ENCODE data around the gene RARS2. TPM values are rescaled to one million over a fixed set of nuclear protein-coding genes. Genes with fewer than 3 reads are reported as not detected.

Gene RARS2
- polyA plus RNA-seq, 2 of the 4 experiments (the other 2 are of a cell fraction) = 14.6 to 23.7 TPM

- TF ChIP-seq ESRRA (IDR thresholded peaks at IDR 0.05; ENCODE audit: borderline replicate concordance, low read length) (no peak), CHD2 (IDR thresholded peaks at IDR 0.05; ENCODE audit: low read length, partially characterized antibody) (no peak)
Observed at GRCh38 chr6:87574237-87574804, 15.5 kb downstream of the RARS2 start (continued).

GRCh38 chr6:87573307-87574024 lies 16.3 kb downstream of the RARS2 start:
- POLR2A ChIA-PET = no interaction called here
- H3K4me2 ChIP-seq = peak overlapping the region; percentile 44; the same call in 2 of the 3 replicates
- no peak for FAIRE-seq
- no peak for DNase-seq (ENCODE audit: low read depth in 1 of 2, low spot score in 1 of 2)
- H3K9me3 ChIP-seq = no peaks in the 10 kb centered on the region
- H3K27ac ChIP-seq = peak overlapping the region in 1 of 2 experiments; percentile 30; a peak in 1 of 6 replicates
- ATAC-seq = no peak
- CTCF ChIA-PET = no interaction called here
- TF ChIP-seq ZNF302 (CRISPR knock-in tag; IDR thresholded peaks at IDR 0.05) (no peak), MAZ (IDR thresholded peaks at IDR 0.05; ENCODE audit: borderline replicate concordance, low read depth, low read length) (no peak), POLR2A (IDR thresholded peaks at IDR 0.05; ENCODE audit: low read length) (no peak), GATA3 (IDR thresholded peaks at IDR 0.05; ENCODE audit: borderline replicate concordance) (no peak), CEBPB (IDR thresholded peaks at IDR 0.05) (no peak), EHF (CRISPR knock-in tag; IDR thresholded peaks at IDR 0.05) (no peak), KDM1A (IDR thresholded peaks at IDR 0.05; ENCODE audit: low read depth) (no peak), RARB (CRISPR knock-in tag; IDR thresholded peaks at IDR 0.05) (no peak), ZFP36 (IDR thresholded peaks at IDR 0.05; ENCODE audit: borderline replicate concordance, partially characterized antibody) (no peak), EP300 (IDR thresholded peaks at IDR 0.05) (no peak)
- peaks cover 51% of the 10 kb centered on the region for H3K4me1 ChIP-seq
- no peak overlapping the region for H3K4me3 ChIP-seq
- 94% methylated on average over 5 of the region's 5 CpGs for WGBS (ENCODE audit: missing lambda C conversion rate)

GRCh38 chr6:87572883-87573282 lies 16.9 kb downstream of the RARS2 start:
- DNase-seq (ENCODE audit: low read depth in 1 of 2, low spot score in 1 of 2) (no peak), ATAC-seq (no peak), FAIRE-seq (no peak)
- ChIA-PET CTCF (no interaction called here), POLR2A (interaction anchor here (0.9 kb wide), 1 partner anchor 17 kb away, joined by 3 read pairs; the partner anchor contains the start of genes ORC3 and RARS2)
- Histone ChIP-seq H3K4me1 (peaks cover 45% of the 10 kb centered on the region), H3K4me3 (no peak overlapping the region), H3K9me3 (no peaks in the 10 kb centered on the region), H3K4me2 (peak overlapping the region; percentile 51; the same call in 2 of the 3 replicates), H3K27ac (peak overlapping the region in 1 of 2 experiments; percentile 11; a peak in 1 of 6 replicates)
- no peak for TF ChIP-seq FOSB (CRISPR knock-in tag; IDR thresholded peaks at IDR 0.05)
- no peak for TF ChIP-seq NR3C1 (IDR thresholded peaks at IDR 0.05)
- TF ChIP-seq EHMT2 (IDR thresholded peaks at IDR 0.05; ENCODE audit: low read depth) = no peak
- no peak for TF ChIP-seq POLR2AphosphoS2 (conservative IDR thresholded peaks at IDR 0.05; ENCODE audit: low read length)
- TF ChIP-seq CTCF (IDR thresholded peaks at IDR 0.05) = no peak
- TF ChIP-seq BCL3 (IDR thresholded peaks at IDR 0.05) = no peak
- no peak for TF ChIP-seq KDM1A (IDR thresholded peaks at IDR 0.05; ENCODE audit: low read depth)
- TF ChIP-seq RAD21 (conservative IDR thresholded peaks at IDR 0.05 in 1 of 2, IDR thresholded peaks at IDR 0.05 in 1 of 2) = no peak
- no peak for TF ChIP-seq NFE2L2 (conservative IDR thresholded peaks at IDR 0.05; ENCODE audit: low read length)
- TF ChIP-seq FOSL2 (IDR thresholded peaks at IDR 0.05) = no peak
- no peak for TF ChIP-seq FOSL2 (CRISPR knock-in tag; IDR thresholded peaks at IDR 0.05)
- TF ChIP-seq RFX5 (IDR thresholded peaks at IDR 0.05) = no peak
- no peak for TF ChIP-seq HOXB13 (CRISPR knock-in tag; IDR thresholded peaks at IDR 0.05; ENCODE audit: low read depth)
- no peak for TF ChIP-seq RNF2 (IDR thresholded peaks at IDR 0.05; ENCODE audit: borderline replicate concordance, low read depth)
- no peak for TF ChIP-seq NPAS2 (CRISPR knock-in tag; IDR thresholded peaks at IDR 0.05; ENCODE audit: borderline replicate concordance)
- TF ChIP-seq CHD2 (IDR thresholded peaks at IDR 0.05; ENCODE audit: low read length, partially characterized antibody) = no peak
- no peak for TF ChIP-seq USF2 (IDR thresholded peaks at IDR 0.05)
- no peak for TF ChIP-seq EP300 (IDR thresholded peaks at IDR 0.05)
- no peak for TF ChIP-seq FOXS1 (CRISPR knock-in tag; IDR thresholded peaks at IDR 0.05)
- TF ChIP-seq E2F6 (IDR thresholded peaks at IDR 0.05; ENCODE audit: borderline replicate concordance, low read depth) = no peak
- WGBS (ENCODE audit: missing lambda C conversion rate) = 95% methylated on average over 3 of the region's 3 CpGs

All from A549 (cell line).